Heart right ventricle (tissue), 16 donors: ENCODE measurements around the gene FARSA. TPM values are rescaled to one million over a fixed set of nuclear protein-coding genes. Genes with fewer than 3 reads are reported as not detected.
A peak's percentile ranks its signal among the peaks of the same experiment; 100 is the strongest.
"Not testable (repeated sequence)": the region's sequence is repeated elsewhere in the genome, so short reads cannot be mapped to it uniquely, and the experiment has no call there.

Source experiments
- ATAC-seq, 8 donors: fragments of 200-7000 bp; cut with Tn5 transposase; one replicate each; pipeline ENCODE4 v1.9.1; 2020; ENCODE audit warnings: mild to moderate bottlenecking in 8 of 8, moderate library complexity in 8 of 8, moderate number of reproducible peaks in 1 of 8
- DNase-seq, 2 donors: peaks; one replicate each; pipeline ENCODE4 v3.0.0-alpha.2; 2020
- H3K27ac ChIP-seq, 10 donors: fragments of 200-600 bp; sonication (generic) in 2 of 10; one replicate each; pipeline versions ENCODE4 v1.5.0 to v1.8.0; 2020 to 2022; ENCODE audit warnings: mild to moderate bottlenecking in 3 of 10
- H3K27me3 ChIP-seq, 7 donors: fragments of 200-600 bp; one replicate each; pipeline ENCODE4 v1.8.0; 2021 to 2022; ENCODE audit warnings: mild to moderate bottlenecking in 2 of 7
- H3K36me3 ChIP-seq, 9 donors: fragments of 200-600 bp; sonication (generic) in 1 of 9; one replicate each; pipeline versions ENCODE4 v1.5.0 to v1.8.0; 2020 to 2022; ENCODE audit warnings: mild to moderate bottlenecking in 2 of 9
- H3K4me1 ChIP-seq, 9 donors: fragments of 200-600 bp; sonication (generic) in 1 of 9; one replicate each; pipeline versions ENCODE4 v1.5.0 to v1.8.0; 2020 to 2022; ENCODE audit warnings: mild to moderate bottlenecking in 4 of 9
- H3K4me3 ChIP-seq, 10 donors: fragments of 200-600 bp; sonication (generic) in 2 of 10; one replicate each; pipeline versions ENCODE4 v1.5.0 to v1.8.0; 2020 to 2022; ENCODE audit warnings: mild to moderate bottlenecking in 7 of 10, moderate library complexity in 2 of 10
- H3K9me3 ChIP-seq, 11 donors: fragments of 200-600 bp in 10 of 11; sonication (generic) in 2 of 11; one replicate each; pipeline versions ENCODE4 v1.5.0 to v1.8.0; 2013 to 2022; ENCODE audit warnings: mild to moderate bottlenecking in 2 of 11, control low read depth in 1 of 11, moderate library complexity in 1 of 11
- CTCF ChIP-seq, 9 donors: fragments of 200-600 bp; sonication (generic) in 2 of 9; IDR thresholded peaks; one replicate each; pipeline versions ENCODE4 v1.5.0 to v1.8.0; 2021 to 2022; ENCODE audit warnings: antibody characterized with exemption in 9 of 9, mild to moderate bottlenecking in 5 of 9, moderate library complexity in 1 of 9
- WGBS, 2 donors: extraction: QIAGEN DNeasy Blood & Tissue Kit; methylation state at CpG; one replicate each; pipeline ENCODE4 v1.1.7; 2013; ENCODE audit warnings: inconsistent platforms in 1 of 2; 5-methylcytosine and 5-hydroxymethylcytosine counted together
- intact Hi-C, 10 donors: fragments of 100-400 bp; cut with DNase I; formaldehyde crosslinking; loops; one replicate each; pipeline versions ENCODE4 v1.11.1 to v1.14.2; 2022
- polyA plus RNA-seq, 2 donors: library from polyadenylated mRNA; stranded (reverse); fragments of 200-250 nt; gene quantifications; one replicate each; pipeline ENCODE4 v1.2.3, GENCODE V29; 2013
- total RNA-seq, 10 donors: library from RNA; stranded (reverse); fragmentation: NEBNext Ultra II Directional in 3 of 10; extraction: Animal tissue kit (Norgen Biotek cat#: 25700) in 3 of 10; gene quantifications; one replicate each; pipeline versions ENCODE4 v1.2.1 to v1.2.4, GENCODE V29; 2021 to 2023
- donor health status: Arrhythmogenic right ventricular cardiomyopathy.
- donor health status: ischemic (EF 13 %, LVEDD 7.1; RV severe dilation, severe dysfunction).
- donor health status: healthy with polysubstance abuse.
- donor health status: DM: no; HTN: yes; CAD: no.
- donor health status: DM: no; HTN: no; CAD: no.
- donor health status: ischemic (EF 25% LVEDD 6.9; RV normal size, moderate dysfunction).
- donor health status: ischemic (EF 25% LVEDD 5.7; RV mildly dilated, moderate dysfunction).
- donor health status: healthy.
- donor health status: DM: yes; HTN: yes; CAD: no.
- donor health status: Ischemic cardiomyopathy.
- donor health status: ischemic (EF 35%, LVEDD 5.7; RV mildly dilated, moderate dysfunction).
- donor health status: nonischemic (EF 11% LVEDD 7.7; RV severe dilation, severe dysfunction).
- donor health status: DM: yes; HTN: yes; CAD: no.
- donor health status: PGD.
- donor health status: ischemic (EF 29% LVEDD 5.4; RV normal size, mild dysfunction).
- donor health status: nonischemic (EF 23%, LVEDD 6.1; RV moderate dilation, normal function).

FARSA gene
- total and polyA plus RNA-seq, 12 donors, result 23.2 to 81.4 (median 38.5) TPM

- Histone ChIP-seq H3K36me3 (peaks cover 0 to 58% (median 35%) of the 10 kb centered on the region in 9 donors), H3K4me1 (peaks cover 19 to 66% (median 48%) of the 10 kb centered on the region in 9 donors), H3K4me3 (no peak overlapping the region), H3K27me3 (no peaks in the 10 kb centered on the region), H3K27ac (peak overlapping the region in 2 of 10 donors; percentile 81 to 91), H3K9me3 (no peaks in the 10 kb centered on the region)
- TF ChIP-seq CTCF (IDR thresholded peaks at IDR 0.05), result no peak
- ATAC-seq (no peak), DNase-seq (no peak)
- 35 to 38% methylated on average over 1 of the region's 1 CpG for WGBS, 2 donors
- intact Hi-C loops, result no loop called here
These were observed 21.1 kb upstream of the FARSA start for GRCh38 chr19:12954612-12954962.

- intact Hi-C loops, result no loop called here
- no peak for TF ChIP-seq CTCF (IDR thresholded peaks at IDR 0.05)
- no peak for DNase-seq
- no peak for ATAC-seq
- H3K36me3 ChIP-seq, result peaks cover 0 to 64% (median 41%) of the 10 kb centered on the region in 9 donors
- H3K4me1 ChIP-seq, result peaks cover 19 to 68% (median 48%) of the 10 kb centered on the region in 9 donors
- H3K27me3 ChIP-seq, result no peaks in the 10 kb centered on the region
- 52% methylated on average over 12 of the region's 12 CpGs for WGBS, 2 donors
- no peak overlapping the region for H3K4me3 ChIP-seq
- peak overlapping the region in 7 of 10 donors; percentile 44 to 91 (median 68) for H3K27ac ChIP-seq
- no peaks in the 10 kb centered on the region for H3K9me3 ChIP-seq
These were observed 20.5 kb upstream of the FARSA start for GRCh38 chr19:12953799-12954611.

- WGBS, 2 donors, result 26 to 28% methylated on average over 11 of the region's 11 CpGs
- H3K4me3 ChIP-seq, result no peak overlapping the region
- H3K36me3 ChIP-seq, result peaks cover 4 to 71% (median 48%) of the 10 kb centered on the region in 9 donors
- peak overlapping the region in 8 of 10 donors; percentile 18 to 91 (median 64) for H3K27ac ChIP-seq
- no peaks in the 10 kb centered on the region for H3K9me3 ChIP-seq
- TF ChIP-seq CTCF (IDR thresholded peaks at IDR 0.05), result no peak
- DNase-seq, result peak in 1 of 2 donors; percentile 35
- intact Hi-C loops, result no loop called here
- ATAC-seq, result peak in 3 of 8 donors; percentile 24 to 57 (median 55)
- peaks cover 19 to 68% (median 48%) of the 10 kb centered on the region in 9 donors for H3K4me1 ChIP-seq
- H3K27me3 ChIP-seq, result no peaks in the 10 kb centered on the region
These were observed 19.8 kb upstream of the FARSA start for GRCh38 chr19:12953138-12953798.

- peak in 2 of 8 donors; percentile 5 to 9 for ATAC-seq
These were observed 19.1 kb upstream of the FARSA start for GRCh38 chr19:12952488-12953137.

GRCh38 chr19:12952050-12952449 is 18.5 kb upstream of the FARSA start:
- WGBS, 2 donors, result 93% methylated on average over 6 of the region's 6 CpGs
- peak overlapping the region in 6 of 10 donors; percentile 18 to 91 (median 70) for H3K27ac ChIP-seq
- not testable (repeated sequence) for ATAC-seq

More at GRCh38 chr19:12952488-12953137, 19.1 kb upstream of the FARSA start:
- TF ChIP-seq CTCF (IDR thresholded peaks at IDR 0.05), result no peak
- DNase-seq, result no peak
- H3K27me3 ChIP-seq, result no peaks in the 10 kb centered on the region
- peaks cover 4 to 78% (median 51%) of the 10 kb centered on the region in 9 donors for H3K36me3 ChIP-seq
- H3K9me3 ChIP-seq, result no peaks in the 10 kb centered on the region
- peak overlapping the region in 9 of 10 donors; percentile 18 to 91 (median 61) for H3K27ac ChIP-seq
- WGBS, 2 donors, result 37 to 47% methylated on average over 12 of the region's 12 CpGs
- H3K4me1 ChIP-seq, result peaks cover 19 to 70% (median 48%) of the 10 kb centered on the region in 9 donors
- H3K4me3 ChIP-seq, result no peak overlapping the region
- intact Hi-C loops, result no loop called here

More at GRCh38 chr19:12952050-12952449, 18.5 kb upstream of the FARSA start:
- H3K4me3 ChIP-seq, H3K27me3 ChIP-seq, H3K9me3 ChIP-seq, DNase-seq, intact Hi-C loops: not testable (repeated sequence)
- peaks cover 20 to 74% (median 49%) of the 10 kb centered on the region in 9 donors for H3K4me1 ChIP-seq
- H3K36me3 ChIP-seq, result peaks cover 4 to 83% (median 51%) of the 10 kb centered on the region in 9 donors
